ENCODE data around the gene USP17L26.
"Not testable (repeated sequence)": the region's sequence is repeated elsewhere in the genome, so short reads cannot be mapped to it uniquely, and the experiment has no call there.

USP17L26 gene, protein sequence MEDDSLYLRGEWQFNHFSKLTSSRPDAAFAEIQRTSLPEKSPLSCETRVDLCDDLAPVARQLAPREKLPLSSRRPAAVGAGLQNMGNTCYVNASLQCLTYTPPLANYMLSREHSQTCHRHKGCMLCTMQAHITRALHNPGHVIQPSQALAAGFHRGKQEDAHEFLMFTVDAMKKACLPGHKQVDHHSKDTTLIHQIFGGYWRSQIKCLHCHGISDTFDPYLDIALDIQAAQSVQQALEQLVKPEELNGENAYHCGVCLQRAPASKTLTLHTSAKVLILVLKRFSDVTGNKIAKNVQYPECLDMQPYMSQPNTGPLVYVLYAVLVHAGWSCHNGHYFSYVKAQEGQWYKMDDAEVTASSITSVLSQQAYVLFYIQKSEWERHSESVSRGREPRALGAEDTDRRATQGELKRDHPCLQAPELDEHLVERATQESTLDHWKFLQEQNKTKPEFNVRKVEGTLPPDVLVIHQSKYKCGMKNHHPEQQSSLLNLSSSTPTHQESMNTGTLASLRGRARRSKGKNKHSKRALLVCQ

GRCh38 chr4:9334358-9334757, at the start of gene USP17L26:
USP17L26 (plus strand) TSS chr4:9334658; CDS start chr4:9334658, 0 bp downstream.
- DNase-seq (ENCODE audit: low read depth in 2 of 2): not testable (repeated sequence)

- not testable (repeated sequence) for DNase-seq (ENCODE audit: low read depth in 2 of 2)
Observed at GRCh38 chr4:9324191-9324590, 10.3 kb upstream of the USP17L26 start.

DNA sequence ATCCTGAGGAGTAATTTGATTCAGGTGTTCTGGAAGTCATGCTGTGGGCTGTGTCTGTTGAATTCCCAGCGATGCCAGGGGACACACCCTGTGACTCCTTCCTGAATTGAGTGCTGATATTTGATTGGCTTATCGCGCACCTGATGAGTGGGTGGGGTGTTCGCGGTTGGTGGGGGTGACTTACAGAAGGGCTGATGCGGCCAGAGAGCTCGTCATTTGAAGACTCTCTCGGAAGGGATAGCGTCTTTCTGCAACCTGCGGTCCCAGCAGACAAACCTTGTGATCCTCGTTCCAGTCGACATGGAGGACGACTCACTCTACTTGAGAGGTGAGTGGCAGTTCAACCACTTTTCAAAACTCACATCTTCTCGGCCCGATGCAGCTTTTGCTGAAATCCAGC, 9.6 kb upstream of the USP17L26 start, which contains the start of gene USP17L24:
Gene USP17L24 (plus strand): TSS at position 301 of the 400 bp plus-strand sequence. CDS start 0 bp downstream, at position 301.
- DNase-seq (ENCODE audit: low read depth in 2 of 2): not testable (repeated sequence)

- not testable (repeated sequence) for DNase-seq (ENCODE audit: low read depth in 2 of 2)
Observed at GRCh38 chr4:9329611-9330010, 4.8 kb upstream of the USP17L26 start, which contains the start of gene USP17L25. USP17L25 (plus strand) TSS chr4:9329911; CDS start chr4:9329911, 0 bp downstream.

GRCh38 chr4:9339103-9339502, 4.6 kb downstream of the USP17L26 start, which contains the start of gene USP17L5:
USP17L5 (plus strand) TSS chr4:9339403; CDS start chr4:9339403, 0 bp downstream.
- DNase-seq (ENCODE audit: low read depth in 2 of 2): not testable (repeated sequence)

GRCh38 chr4:9343848-9344247, 9.4 kb downstream of the USP17L26 start, which contains the start of gene USP17L27:
USP17L27 (plus strand) TSS chr4:9344148; CDS start chr4:9344148, 0 bp downstream.
- DNase-seq (ENCODE audit: low read depth in 2 of 2): not testable (repeated sequence)

DNA sequence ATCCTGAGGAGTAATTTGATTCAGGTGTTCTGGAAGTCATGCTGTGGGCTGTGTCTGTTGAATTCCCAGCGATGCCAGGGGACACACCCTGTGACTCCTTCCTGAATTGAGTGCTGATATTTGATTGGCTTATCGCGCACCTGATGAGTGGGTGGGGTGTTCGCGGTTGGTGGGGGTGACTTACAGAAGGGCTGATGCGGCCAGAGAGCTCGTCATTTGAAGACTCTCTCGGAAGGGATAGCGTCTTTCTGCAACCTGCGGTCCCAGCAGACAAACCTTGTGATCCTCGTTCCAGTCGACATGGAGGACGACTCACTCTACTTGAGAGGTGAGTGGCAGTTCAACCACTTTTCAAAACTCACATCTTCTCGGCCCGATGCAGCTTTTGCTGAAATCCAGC, 14.1 kb downstream of the USP17L26 start, which contains the start of gene USP17L28:
Gene USP17L28 (plus strand): TSS at position 301 of the 400 bp plus-strand sequence. CDS start 0 bp downstream, at position 301.
- not testable (repeated sequence) for DNase-seq (ENCODE audit: low read depth in 2 of 2)

GRCh38 chr4:9350866-9351265, 16.4 kb downstream of the USP17L26 start:
- not testable (repeated sequence) for DNase-seq (ENCODE audit: low read depth in 2 of 2)

- DNase-seq (ENCODE audit: low read depth in 2 of 2): not testable (repeated sequence)
Observed at GRCh38 chr4:9353338-9353737, 18.9 kb downstream of the USP17L26 start, which contains the start of gene USP17L29. USP17L29 (plus strand) TSS chr4:9353638; CDS start chr4:9353638, 0 bp downstream.

DNA sequence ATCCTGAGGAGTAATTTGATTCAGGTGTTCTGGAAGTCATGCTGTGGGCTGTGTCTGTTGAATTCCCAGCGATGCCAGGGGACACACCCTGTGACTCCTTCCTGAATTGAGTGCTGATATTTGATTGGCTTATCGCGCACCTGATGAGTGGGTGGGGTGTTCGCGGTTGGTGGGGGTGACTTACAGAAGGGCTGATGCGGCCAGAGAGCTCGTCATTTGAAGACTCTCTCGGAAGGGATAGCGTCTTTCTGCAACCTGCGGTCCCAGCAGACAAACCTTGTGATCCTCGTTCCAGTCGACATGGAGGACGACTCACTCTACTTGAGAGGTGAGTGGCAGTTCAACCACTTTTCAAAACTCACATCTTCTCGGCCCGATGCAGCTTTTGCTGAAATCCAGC, 28.4 kb downstream of the USP17L26 start, which contains the start of gene USP17L30:
Gene USP17L30 (plus strand): TSS at position 301 of the 400 bp plus-strand sequence. CDS start 0 bp downstream, at position 301.
- DNase-seq (ENCODE audit: low read depth in 2 of 2): not testable (repeated sequence)

- not testable (repeated sequence) for DNase-seq (ENCODE audit: low read depth in 2 of 2)
Observed at GRCh38 chr4:9379881-9380280, 45.4 kb downstream of the USP17L26 start.

GRCh38 chr4:9381012-9381534, 46.6 kb downstream of the USP17L26 start:
- DNase-seq (ENCODE audit: low read depth in 2 of 2): peak in 1 of 2 donors; percentile 47

DNA sequence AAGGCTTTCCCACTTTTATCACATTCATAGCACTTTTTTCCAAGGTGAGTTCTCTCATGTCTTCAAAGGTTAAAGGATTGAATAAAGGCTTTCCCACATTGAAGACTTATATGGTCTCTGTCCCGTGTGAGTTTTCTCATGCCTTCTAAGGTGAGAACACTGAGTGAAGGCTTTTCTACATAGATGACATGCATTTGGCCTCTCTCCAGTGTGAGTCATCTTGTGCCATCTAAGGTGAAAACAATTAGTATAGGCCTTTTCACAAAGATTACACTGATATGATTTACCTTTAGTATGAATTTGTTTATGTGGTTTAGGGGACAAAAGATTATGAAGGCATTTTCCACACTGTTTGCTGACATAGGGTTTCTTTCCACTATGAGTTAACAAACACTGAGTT, 49.7 kb downstream of the USP17L26 start:
- DNase-seq (ENCODE audit: low read depth in 2 of 2): no peak
